ENCODE measurements around the gene OR2B6. TPM values are rescaled to one million over a fixed set of nuclear protein-coding genes. Genes with fewer than 3 reads are reported as not detected.

OR2B6 gene
- total RNA-seq, 1 experiment from 2014 or later = 1.6 TPM

GRCh38 chr6:27966044-27966443 lies 9.0 kb downstream of the OR2B6 start:
- Histone ChIP-seq H3K9me3 (ENCODE audit: insufficient read depth, low read depth) (no peaks in the 10 kb centered on the region), H3K27me3 (ENCODE audit: insufficient read depth, low read depth) (no peaks in the 10 kb centered on the region)
- POLR2A ChIA-PET (ENCODE audit: unreplicated experiment) = no interaction called here

GRCh38 chr6:27966816-27967426 lies 9.9 kb downstream of the OR2B6 start:
- TF ChIP-seq CTCF (conservative IDR thresholded peaks at IDR 0.05) (no peak), EZH2 (IDR thresholded peaks at IDR 0.05; ENCODE audit: low read depth) (no peak)
- intact Hi-C loops (cut with micrococcal nuclease; ENCODE audit: unreplicated experiment) = no loop called here
- H4K20me1 ChIP-seq (ENCODE audit: insufficient read depth) = no peaks in the 10 kb centered on the region
- DNase-seq = no peak
- H3K79me2 ChIP-seq (ENCODE audit: low read depth) = no peaks in the 10 kb centered on the region
- no peak overlapping the region for H2AFZ ChIP-seq
- H3K27ac ChIP-seq = no peak overlapping the region
- H3K9me3 ChIP-seq (ENCODE audit: insufficient read depth, low read depth) = no peaks in the 10 kb centered on the region
- H3K4me2 ChIP-seq = no peak overlapping the region
- BruUV-seq (replicated peaks) = no TSS peak
- ChIA-PET POLR2A (ENCODE audit: unreplicated experiment) (no interaction called here), CTCF (no interaction called here)
- no peaks in the 10 kb centered on the region; the same call in 1 of the 2 replicates for H3K9me2 ChIP-seq (ENCODE audit: insufficient read depth)
- H3K36me3 ChIP-seq (ENCODE audit: low read depth) = no peaks in the 10 kb centered on the region
- no peaks in the 10 kb centered on the region for H3F3A ChIP-seq (ENCODE audit: insufficient read depth, low read depth)
- no peaks in the 10 kb centered on the region for H3K27me3 ChIP-seq (ENCODE audit: insufficient read depth, low read depth)
- no peaks in the 10 kb centered on the region for H3K4me1 ChIP-seq (replicated peaks; ENCODE audit: insufficient read depth)
- H3K4me3 ChIP-seq = no peak overlapping the region

More at GRCh38 chr6:27966044-27966443, 9.0 kb downstream of the OR2B6 start:
- intact Hi-C loops (cut with micrococcal nuclease; ENCODE audit: unreplicated experiment) = no loop called here
- no peaks in the 10 kb centered on the region for H3F3A ChIP-seq (ENCODE audit: insufficient read depth, low read depth)
- H3K36me3 ChIP-seq (ENCODE audit: low read depth) = no peaks in the 10 kb centered on the region
- H3K4me1 ChIP-seq (replicated peaks; ENCODE audit: insufficient read depth) = no peaks in the 10 kb centered on the region
- H3K4me2 ChIP-seq = no peak overlapping the region
- CTCF ChIA-PET = no interaction called here
- H3K27ac ChIP-seq = no peak overlapping the region
- H3K4me3 ChIP-seq = no peak overlapping the region
- no peaks in the 10 kb centered on the region; the same call in 1 of the 2 replicates for H3K9me2 ChIP-seq (ENCODE audit: insufficient read depth)
- TF ChIP-seq EZH2 (IDR thresholded peaks at IDR 0.05; ENCODE audit: low read depth) (no peak), CTCF (conservative IDR thresholded peaks at IDR 0.05) (no peak)
- H3K79me2 ChIP-seq (ENCODE audit: low read depth) = no peaks in the 10 kb centered on the region
- no peak overlapping the region for H2AFZ ChIP-seq
- no TSS peak for BruUV-seq (replicated peaks)
- no peak for DNase-seq
- no peaks in the 10 kb centered on the region for H4K20me1 ChIP-seq (ENCODE audit: insufficient read depth)

- Histone ChIP-seq H3K9me2 (ENCODE audit: insufficient read depth) (no peaks in the 10 kb centered on the region), H3K9me3 (ENCODE audit: insufficient read depth, low read depth) (no peaks in the 10 kb centered on the region), H3F3A (ENCODE audit: insufficient read depth, low read depth) (no peaks in the 10 kb centered on the region), H2AFZ (no peak overlapping the region), H3K4me1 (replicated peaks; ENCODE audit: insufficient read depth) (no peaks in the 10 kb centered on the region), H3K27ac (no peak overlapping the region), H3K27me3 (ENCODE audit: insufficient read depth, low read depth) (no peaks in the 10 kb centered on the region), H3K4me3 (no peak overlapping the region), H3K79me2 (ENCODE audit: low read depth) (no peaks in the 10 kb centered on the region), H4K20me1 (ENCODE audit: insufficient read depth) (no peaks in the 10 kb centered on the region), H3K36me3 (ENCODE audit: low read depth) (no peaks in the 10 kb centered on the region), H3K4me2 (no peak overlapping the region)
- CTCF ChIA-PET = no interaction called here
- POLR2A ChIA-PET (ENCODE audit: unreplicated experiment) = interaction anchor here (0.6 to 0.7 kb wide), 2 partner anchors 159 to 1394 kb away, joined by 3 read pairs; no protein-coding TSS in a partner anchor
- intact Hi-C loops (cut with micrococcal nuclease; ENCODE audit: unreplicated experiment) = no loop called here
- TF ChIP-seq EZH2 (IDR thresholded peaks at IDR 0.05; ENCODE audit: low read depth) (no peak), CTCF (conservative IDR thresholded peaks at IDR 0.05) (no peak)
- no peak for DNase-seq
- BruUV-seq (replicated peaks) = no TSS peak
Observed at GRCh38 chr6:27970444-27970843, 13.4 kb downstream of the OR2B6 start.
